ENCODE data around the gene CARD10. TPM values are rescaled to one million over a fixed set of nuclear protein-coding genes. Genes with fewer than 3 reads are reported as not detected.

Gene CARD10
- polyA plus RNA-seq, 1 donor from 2014 or later, result 0.36 TPM

DNA sequence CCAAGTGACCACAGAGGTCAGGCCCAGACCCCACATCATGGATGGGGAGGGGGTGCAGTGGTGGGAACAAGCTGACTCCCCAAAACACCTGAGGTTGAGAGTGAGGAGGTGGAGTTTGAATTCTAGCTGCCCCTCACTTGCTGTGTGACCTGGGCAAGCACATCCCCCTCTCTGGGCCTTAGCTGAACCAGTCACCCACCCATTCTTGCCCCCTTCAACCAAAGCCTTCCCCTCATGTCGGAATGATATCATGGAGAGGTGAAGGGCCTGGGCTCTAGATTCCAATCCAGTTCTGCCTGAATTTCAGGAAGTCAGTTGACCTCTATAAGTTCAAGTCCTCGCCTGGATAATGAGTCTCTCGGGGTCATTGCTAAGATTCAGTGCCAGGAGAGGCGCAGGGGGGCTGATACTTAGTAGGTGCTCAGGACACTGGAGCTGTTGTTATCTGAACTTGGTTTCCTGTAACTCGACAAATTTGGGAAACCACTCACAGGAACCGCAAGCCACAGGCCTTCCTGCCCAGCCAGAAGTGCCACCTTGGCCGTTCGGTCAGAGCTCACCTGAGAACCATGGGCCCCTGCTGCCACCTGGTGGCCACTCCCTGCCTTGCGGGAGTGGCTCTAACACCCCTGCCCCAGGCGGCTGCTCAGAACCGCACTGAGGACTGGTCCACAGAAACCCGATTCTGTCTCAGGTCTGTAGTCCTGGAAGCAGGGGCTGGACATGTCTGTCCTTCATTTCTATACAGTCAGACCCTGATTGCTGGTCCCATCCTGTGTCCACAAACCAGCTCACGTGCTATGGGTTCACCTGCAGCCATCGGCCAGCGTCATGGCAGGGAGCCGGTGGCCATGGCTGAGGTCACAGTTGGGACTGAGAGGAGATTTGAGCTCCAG lies 47.9 kb upstream of the CARD10 start:
- Histone ChIP-seq H3K4me2 (ENCODE audit: low read length) (no peak overlapping the region), H3K4me3 (ENCODE audit: low read length) (no peak overlapping the region), H3K36me3 (ENCODE audit: insufficient read depth, low read length) (no peaks in the 10 kb centered on the region), H3K9ac (ENCODE audit: low read length) (no peak overlapping the region), H3K9me2 (ENCODE audit: insufficient read depth, low read length) (no peaks in the 10 kb centered on the region), H3K9me3 (ENCODE audit: low read length) (no peaks in the 10 kb centered on the region), H3F3A (ENCODE audit: insufficient read depth, low read length, poor library complexity, severe bottlenecking) (no peaks in the 10 kb centered on the region), H2AFZ (ENCODE audit: low read depth, low read length) (no peak overlapping the region), H3K27ac (ENCODE audit: low read length) (no peak overlapping the region), H3K27me3 (ENCODE audit: insufficient read depth, low read depth, low read length) (peaks cover 6% of the 10 kb centered on the region), H4K20me1 (ENCODE audit: insufficient read depth) (no peaks in the 10 kb centered on the region), H3K79me2 (replicated peaks; ENCODE audit: insufficient read depth, low read length) (no peaks in the 10 kb centered on the region)
- TF ChIP-seq MXI1 (conservative IDR thresholded peaks at IDR 0.05; ENCODE audit: poor library complexity, severe bottlenecking) (no peak), RAD21 (conservative IDR thresholded peaks at IDR 0.05) (peak; percentile 97), SMC3 (conservative IDR thresholded peaks at IDR 0.05; ENCODE audit: poor library complexity) (peak; percentile 96)
- TF ChIP-seq, protein P1, sequence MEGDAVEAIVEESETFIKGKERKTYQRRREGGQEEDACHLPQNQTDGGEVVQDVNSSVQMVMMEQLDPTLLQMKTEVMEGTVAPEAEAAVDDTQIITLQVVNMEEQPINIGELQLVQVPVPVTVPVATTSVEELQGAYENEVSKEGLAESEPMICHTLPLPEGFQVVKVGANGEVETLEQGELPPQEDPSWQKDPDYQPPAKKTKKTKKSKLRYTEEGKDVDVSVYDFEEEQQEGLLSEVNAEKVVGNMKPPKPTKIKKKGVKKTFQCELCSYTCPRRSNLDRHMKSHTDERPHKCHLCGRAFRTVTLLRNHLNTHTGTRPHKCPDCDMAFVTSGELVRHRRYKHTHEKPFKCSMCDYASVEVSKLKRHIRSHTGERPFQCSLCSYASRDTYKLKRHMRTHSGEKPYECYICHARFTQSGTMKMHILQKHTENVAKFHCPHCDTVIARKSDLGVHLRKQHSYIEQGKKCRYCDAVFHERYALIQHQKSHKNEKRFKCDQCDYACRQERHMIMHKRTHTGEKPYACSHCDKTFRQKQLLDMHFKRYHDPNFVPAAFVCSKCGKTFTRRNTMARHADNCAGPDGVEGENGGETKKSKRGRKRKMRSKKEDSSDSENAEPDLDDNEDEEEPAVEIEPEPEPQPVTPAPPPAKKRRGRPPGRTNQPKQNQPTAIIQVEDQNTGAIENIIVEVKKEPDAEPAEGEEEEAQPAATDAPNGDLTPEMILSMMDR (IDR thresholded peaks at IDR 0.05; ENCODE audit: poor library complexity, severe bottlenecking), result peak; percentile 96

DNA sequence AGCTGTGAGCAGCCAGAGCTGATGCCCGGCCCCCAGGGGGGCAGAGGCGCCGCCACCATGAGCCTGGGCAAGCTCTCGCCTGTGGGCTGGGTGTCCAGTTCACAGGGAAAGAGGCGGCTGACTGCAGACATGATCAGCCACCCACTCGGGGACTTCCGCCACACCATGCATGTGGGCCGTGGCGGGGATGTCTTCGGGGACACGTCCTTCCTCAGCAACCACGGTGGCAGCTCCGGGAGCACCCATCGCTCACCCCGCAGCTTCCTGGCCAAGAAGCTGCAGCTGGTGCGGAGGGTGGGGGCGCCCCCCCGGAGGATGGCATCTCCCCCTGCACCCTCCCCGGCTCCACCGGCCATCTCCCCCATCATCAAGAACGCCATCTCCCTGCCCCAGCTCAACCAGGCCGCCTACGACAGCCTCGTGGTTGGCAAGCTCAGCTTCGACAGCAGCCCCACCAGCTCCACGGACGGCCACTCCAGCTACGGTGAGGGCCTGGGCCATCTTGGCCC lies 47.2 kb upstream of the CARD10 start:
- Histone ChIP-seq H2AFZ (ENCODE audit: low read depth, low read length) (no peak overlapping the region), H4K20me1 (ENCODE audit: insufficient read depth) (no peaks in the 10 kb centered on the region), H3F3A (ENCODE audit: insufficient read depth, low read length, poor library complexity, severe bottlenecking) (no peaks in the 10 kb centered on the region), H3K27me3 (ENCODE audit: insufficient read depth, low read depth, low read length) (peaks cover 13% of the 10 kb centered on the region), H3K9me2 (ENCODE audit: insufficient read depth, low read length) (no peaks in the 10 kb centered on the region), H3K36me3 (ENCODE audit: insufficient read depth, low read length) (no peaks in the 10 kb centered on the region), H3K4me3 (ENCODE audit: low read length) (no peak overlapping the region), H3K4me2 (ENCODE audit: low read length) (no peak overlapping the region), H3K9ac (ENCODE audit: low read length) (no peak overlapping the region), H3K79me2 (replicated peaks; ENCODE audit: insufficient read depth, low read length) (no peaks in the 10 kb centered on the region), H3K9me3 (ENCODE audit: low read length) (no peaks in the 10 kb centered on the region), H3K27ac (ENCODE audit: low read length) (no peak overlapping the region)
- no peak for TF ChIP-seq RAD21 (conservative IDR thresholded peaks at IDR 0.05)
- TF ChIP-seq, protein P1 (IDR thresholded peaks at IDR 0.05; ENCODE audit: poor library complexity, severe bottlenecking), result no peak
- TF ChIP-seq EP300 (conservative IDR thresholded peaks at IDR 0.05; ENCODE audit: poor library complexity, severe bottlenecking), result no peak
- TF ChIP-seq SMC3 (conservative IDR thresholded peaks at IDR 0.05; ENCODE audit: poor library complexity), result no peak
- TF ChIP-seq, protein P2, sequence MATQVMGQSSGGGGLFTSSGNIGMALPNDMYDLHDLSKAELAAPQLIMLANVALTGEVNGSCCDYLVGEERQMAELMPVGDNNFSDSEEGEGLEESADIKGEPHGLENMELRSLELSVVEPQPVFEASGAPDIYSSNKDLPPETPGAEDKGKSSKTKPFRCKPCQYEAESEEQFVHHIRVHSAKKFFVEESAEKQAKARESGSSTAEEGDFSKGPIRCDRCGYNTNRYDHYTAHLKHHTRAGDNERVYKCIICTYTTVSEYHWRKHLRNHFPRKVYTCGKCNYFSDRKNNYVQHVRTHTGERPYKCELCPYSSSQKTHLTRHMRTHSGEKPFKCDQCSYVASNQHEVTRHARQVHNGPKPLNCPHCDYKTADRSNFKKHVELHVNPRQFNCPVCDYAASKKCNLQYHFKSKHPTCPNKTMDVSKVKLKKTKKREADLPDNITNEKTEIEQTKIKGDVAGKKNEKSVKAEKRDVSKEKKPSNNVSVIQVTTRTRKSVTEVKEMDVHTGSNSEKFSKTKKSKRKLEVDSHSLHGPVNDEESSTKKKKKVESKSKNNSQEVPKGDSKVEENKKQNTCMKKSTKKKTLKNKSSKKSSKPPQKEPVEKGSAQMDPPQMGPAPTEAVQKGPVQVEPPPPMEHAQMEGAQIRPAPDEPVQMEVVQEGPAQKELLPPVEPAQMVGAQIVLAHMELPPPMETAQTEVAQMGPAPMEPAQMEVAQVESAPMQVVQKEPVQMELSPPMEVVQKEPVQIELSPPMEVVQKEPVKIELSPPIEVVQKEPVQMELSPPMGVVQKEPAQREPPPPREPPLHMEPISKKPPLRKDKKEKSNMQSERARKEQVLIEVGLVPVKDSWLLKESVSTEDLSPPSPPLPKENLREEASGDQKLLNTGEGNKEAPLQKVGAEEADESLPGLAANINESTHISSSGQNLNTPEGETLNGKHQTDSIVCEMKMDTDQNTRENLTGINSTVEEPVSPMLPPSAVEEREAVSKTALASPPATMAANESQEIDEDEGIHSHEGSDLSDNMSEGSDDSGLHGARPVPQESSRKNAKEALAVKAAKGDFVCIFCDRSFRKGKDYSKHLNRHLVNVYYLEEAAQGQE (IDR thresholded peaks at IDR 0.05; ENCODE audit: borderline replicate concordance), result no peak
- TF ChIP-seq EZH2 (IDR thresholded peaks at IDR 0.05; ENCODE audit: borderline replicate concordance, insufficient read depth, low read length, poor library complexity, severe bottlenecking), result no peak
- TF ChIP-seq TAF1 (IDR thresholded peaks at IDR 0.05; ENCODE audit: low read depth), result no peak
